Inflammatory macrophage treated with lipopolysaccharide for 4 hours (primary cell): Measurements from ENCODE around the gene RAE1.

Experiments used
- DNase-seq: peaks from one replicate; pipeline ENCODE4 v3.0.0-alpha.2; 2020

The RAE1 gene

DNA sequence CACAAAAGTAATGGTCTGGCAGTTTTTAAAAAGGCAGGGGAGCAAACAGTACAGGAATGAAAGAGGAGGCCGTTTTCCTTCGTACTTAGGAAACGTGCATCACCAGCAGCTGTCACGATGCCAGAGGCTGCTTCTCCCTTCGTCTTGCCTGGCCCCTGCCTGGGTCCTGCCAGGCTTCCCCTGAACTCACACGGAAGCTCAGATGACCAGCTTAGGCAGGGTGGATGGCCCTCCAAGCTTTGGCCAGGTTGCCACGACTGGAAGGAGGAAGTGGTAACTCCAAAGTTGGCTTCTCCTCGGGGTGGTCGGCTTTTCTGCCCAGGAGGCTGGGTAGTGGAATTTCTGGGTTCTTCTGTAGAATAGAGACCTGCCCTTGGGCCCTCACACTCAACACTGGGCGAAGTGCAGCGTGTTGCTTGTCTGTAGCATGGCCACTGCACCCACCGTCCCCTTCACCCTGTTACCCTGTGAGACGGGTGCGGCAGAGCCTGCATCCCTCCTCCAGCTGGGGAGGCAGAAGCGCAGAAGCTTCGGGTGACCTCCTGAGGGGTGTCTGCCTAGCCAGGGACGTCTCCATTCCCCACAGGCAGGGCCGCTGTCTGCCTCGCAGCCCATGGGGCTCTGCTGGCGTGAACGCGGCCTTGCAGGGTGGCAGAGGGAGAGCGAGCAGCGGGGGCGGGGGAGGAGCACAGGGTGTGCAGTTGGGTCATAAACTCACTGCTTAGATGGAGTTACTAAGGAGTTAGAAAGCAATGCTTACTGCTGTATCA lies 21.7 kb downstream of the RAE1 start:
- no peak for DNase-seq

DNA sequence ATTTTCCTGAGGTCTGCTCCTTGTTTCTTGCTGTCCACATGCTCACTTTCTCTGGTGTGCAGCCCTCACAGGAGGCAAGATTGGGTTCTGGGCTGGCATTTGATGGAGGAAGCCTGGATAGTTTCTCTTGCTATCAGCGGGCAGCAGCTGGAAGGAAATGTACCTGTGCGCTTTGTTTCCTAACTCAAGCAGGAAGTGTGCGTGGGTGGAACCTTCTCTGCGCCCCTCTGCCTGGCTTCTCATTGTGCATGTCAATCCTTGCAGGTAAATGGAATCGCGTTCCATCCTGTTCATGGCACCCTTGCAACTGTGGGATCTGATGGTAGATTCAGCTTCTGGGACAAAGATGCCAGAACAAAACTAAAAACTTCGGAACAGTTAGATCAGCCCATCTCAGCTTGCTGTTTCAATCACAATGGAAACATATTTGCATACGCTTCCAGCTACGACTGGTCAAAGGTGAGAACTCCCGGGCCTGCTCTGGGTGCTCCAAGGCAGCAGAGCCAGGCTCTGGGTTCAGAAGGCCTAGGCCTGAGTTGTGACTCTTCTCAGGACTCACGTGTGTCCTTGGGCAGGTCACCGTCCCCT lies 23.4 kb downstream of the RAE1 start:
- no peak for DNase-seq

DNA sequence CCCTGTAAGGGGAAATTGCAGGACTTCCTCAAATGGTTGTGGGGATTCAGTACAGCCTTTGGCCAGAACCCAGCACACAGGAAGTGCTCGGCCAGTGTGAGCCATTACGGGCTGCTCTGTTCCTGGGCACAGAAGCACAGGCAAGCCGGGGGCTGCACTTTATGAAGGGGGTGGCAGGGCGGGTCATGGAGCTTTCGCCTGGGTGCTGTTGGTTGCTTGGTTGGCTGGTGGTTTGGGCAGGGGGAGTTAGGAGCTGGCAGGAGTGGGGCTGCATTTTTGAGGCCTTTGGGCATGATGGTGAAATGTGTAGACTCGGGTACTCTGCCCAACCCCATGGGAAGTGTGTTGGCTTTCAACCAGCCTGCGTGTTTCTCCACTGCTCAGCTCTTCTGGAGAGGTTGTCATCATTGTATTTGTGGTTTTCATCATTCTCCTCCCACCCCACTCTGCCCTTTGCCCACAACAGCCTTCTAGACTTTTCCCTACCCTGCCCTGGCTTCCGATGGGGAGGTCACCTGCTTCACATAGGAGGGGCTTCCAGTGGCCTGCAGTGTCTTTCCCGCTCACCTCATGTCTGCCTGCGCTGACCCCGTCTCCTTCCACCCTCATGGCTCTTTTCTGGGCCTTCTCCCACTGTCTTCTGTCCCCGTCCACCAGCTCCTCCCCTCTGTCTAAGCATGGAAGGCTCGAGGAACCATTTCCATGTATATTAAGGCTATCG lies 24.0 kb downstream of the RAE1 start:
- peak; percentile 86 for DNase-seq

DNA sequence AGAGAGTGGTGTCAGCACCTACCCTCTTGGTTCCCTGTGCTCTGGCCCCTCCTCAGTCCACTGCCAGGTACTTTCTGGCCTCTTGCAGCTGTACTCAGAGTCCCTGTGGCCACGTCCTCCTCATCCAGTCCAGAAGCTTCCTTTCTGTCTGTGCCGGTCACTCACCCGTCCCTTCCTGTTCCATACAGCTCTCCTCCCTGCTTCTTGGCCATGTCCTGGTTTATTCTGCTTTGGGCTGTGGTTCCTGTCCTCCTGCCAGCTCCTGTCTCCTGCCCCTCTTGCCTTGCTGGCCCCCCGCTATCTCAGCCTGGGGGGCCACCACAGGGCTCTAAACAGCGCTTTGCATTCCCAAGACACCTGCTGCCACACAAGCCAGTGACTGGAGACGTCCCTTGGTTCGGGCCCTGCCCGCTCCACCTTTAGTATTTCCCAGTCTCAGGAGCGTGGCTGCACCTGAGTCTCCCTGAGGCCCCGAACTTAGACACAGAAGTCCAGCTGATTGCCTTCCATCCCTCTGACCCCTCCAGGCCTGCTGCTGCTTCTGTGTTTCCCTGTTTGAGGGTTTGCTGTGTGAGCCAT lies 24.7 kb downstream of the RAE1 start:
- no peak for DNase-seq

DNA sequence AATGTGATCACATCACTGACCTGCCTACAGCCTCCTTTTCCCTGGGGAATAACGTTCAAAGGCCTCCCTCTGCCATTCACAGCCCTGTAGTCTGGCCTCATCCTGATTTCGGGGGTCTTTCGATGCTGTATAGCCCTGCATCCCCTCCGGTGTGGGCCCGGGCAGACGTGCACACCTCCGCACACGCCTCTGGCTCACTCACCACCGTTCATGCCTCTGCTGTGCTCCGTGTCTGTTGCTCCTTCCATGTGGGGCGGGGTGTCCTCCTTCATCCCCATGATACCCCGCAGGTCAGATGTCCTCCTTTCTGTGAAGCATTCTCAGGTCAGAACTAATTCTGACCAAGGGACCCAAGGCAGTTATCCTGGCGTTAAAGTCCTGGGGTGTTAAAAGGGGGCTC lies 26.3 kb downstream of the RAE1 start:
- DNase-seq: no peak

GRCh38 chr20:57378107-57378506 lies 27.1 kb downstream of the RAE1 start:
- DNase-seq: no peak

GRCh38 chr20:57378646-57379262 lies 27.7 kb downstream of the RAE1 start:
- no peak for DNase-seq

- DNase-seq: no peak
Measured at GRCh38 chr20:57379263-57379647, 28.2 kb downstream of the RAE1 start.

DNA sequence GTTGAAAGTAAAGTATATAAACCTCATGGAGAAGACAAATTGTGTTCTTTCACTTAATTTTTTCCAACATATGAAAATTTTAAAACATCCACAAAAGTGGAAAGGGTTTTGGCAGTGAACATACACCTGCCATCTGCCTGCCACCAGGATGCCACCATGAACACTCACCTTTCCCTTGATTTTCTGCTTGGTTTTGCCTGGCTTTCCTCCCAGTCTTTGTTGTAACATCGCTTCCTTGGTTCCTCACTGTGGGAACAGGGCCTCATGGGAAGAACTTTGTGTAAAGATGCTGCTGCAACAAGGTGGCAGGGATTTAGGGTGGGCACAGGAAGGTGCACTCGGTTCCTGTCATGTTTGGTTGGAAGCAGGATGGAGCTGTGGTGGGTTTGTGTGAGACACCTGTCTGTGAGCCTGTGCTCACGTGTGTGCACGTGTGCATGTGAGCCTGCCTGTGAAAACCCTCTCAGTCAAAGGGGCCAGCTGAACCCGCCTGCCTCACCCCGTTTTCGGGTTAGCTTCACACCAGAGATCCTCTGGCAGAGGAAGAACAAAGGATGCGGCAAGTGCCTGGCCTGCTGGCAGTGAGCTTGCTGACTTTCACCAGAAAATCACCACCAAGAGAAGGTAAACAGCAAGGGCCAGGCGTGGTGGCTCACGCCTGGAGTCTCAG lies 29.2 kb downstream of the RAE1 start:
- no peak for DNase-seq

- peak; percentile 70 for DNase-seq
Measured at GRCh38 chr20:57381596-57382503, 30.8 kb downstream of the RAE1 start.

DNA sequence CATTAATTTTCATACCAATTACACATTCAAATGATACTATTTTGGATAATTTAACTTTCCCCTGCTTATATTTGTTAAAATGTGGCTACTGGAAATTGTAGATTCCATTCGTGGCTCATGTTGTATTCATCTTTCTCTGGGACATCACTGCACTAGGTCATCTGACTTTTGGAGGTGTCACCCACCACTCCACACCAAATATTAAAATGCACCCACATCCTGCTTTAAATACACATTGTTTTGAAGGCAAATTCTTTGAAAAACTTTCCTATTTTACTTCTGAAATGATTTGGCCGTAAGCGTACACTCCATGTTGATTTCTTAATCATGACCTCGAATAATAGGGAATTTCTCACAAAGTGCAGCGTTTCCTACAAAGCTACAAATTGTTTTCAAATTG lies 31.5 kb downstream of the RAE1 start:
- no peak for DNase-seq

GRCh38 chr20:57383447-57384347 lies 32.6 kb downstream of the RAE1 start:
- DNase-seq: no peak

DNA sequence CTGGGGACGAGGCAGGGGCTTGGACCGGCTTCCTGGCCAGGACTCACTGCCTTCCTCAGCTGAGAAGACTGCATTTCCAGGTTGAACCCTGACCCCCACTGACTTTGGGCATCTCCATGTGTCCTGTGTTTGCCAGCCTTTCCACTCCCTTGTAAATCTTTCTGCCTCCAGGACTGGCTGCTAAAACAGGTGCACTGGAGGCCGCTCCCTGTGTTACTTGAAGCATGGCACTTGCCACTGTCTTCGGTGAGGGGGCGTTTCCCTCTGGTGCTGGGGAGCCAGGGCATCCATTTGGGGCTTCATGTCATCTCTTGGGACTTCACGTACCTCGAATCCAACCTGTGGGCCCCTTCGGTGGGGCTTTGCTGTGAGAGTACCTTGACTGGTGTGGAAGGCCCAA lies 33.4 kb downstream of the RAE1 start:
- no peak for DNase-seq

- no peak for DNase-seq
Measured at GRCh38 chr20:57384953-57385761, 34.1 kb downstream of the RAE1 start.

DNA sequence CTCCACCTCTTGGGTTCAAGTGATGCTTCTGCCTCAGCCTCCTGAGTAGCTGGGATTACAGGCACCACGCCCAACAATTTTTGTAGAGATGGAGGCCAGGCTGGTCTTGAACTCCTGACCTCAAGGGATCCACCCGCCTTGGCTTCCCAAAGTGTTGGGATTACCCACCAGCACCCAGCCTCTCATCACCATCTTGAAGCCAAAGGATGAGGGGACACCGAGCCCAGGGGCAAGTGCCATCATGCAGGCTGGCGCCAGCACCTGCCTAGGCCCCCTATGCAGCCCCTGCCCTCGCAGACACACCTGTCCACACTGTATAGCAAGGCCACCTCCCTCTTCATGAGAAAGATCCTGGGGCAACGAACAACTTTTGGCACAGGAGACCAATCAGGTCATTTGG lies 34.9 kb downstream of the RAE1 start:
- DNase-seq: no peak

GRCh38 chr20:57386762-57387161 lies 35.7 kb downstream of the RAE1 start:
- DNase-seq: no peak

DNA sequence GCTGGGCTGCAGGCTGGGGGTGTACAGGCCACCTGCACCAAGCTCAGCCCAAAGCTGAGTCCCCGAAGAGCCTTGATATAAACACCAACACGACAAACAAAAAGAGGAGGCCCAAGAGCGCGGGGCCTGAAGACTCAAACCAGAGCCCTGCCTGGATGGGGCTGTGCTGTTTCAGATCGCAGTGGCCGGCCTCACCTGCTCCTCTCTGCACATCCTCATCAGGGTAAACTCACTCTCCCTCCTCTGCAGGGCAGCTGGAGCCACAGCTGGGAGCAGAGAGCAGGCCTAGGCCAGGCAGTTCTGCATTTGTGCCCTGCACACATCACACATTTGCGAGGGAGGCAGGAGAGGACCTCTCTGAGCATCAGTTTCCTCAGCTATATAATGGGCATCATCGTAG lies 36.4 kb downstream of the RAE1 start:
- DNase-seq: no peak

- no peak for DNase-seq
Measured at GRCh38 chr20:57387945-57388371, 36.9 kb downstream of the RAE1 start.

GRCh38 chr20:57388953-57389694 lies 38.1 kb downstream of the RAE1 start:
- DNase-seq: peak; percentile 38
